Panc1 (cell line): Measurements from ENCODE around the gene KRT77. TPM values are rescaled to one million over a fixed set of nuclear protein-coding genes. Genes with fewer than 3 reads are reported as not detected.

Experiments used
- ATAC-seq: fragments of 200-7000 bp; cut with Tn5 transposase; 2 replicates; pipeline ENCODE4 v1.9.1; 2020; ENCODE audit warnings: mild to moderate bottlenecking, moderate library complexity
- BruUV-seq: library from RNA; stranded (reverse); fragments of 400-500 nt; replicated peaks from 2 replicates; lab custom pipeline; 2021; lab: Mats Ljungman, UMichigan
- CTCF ChIA-PET: fragments of 300-600 bp; sonication (Branson Sonifier 250); formaldehyde crosslinking; loops from one replicate; lab custom pipeline; 2022; ENCODE audit warnings: antibody characterized with exemption; lab: Charles Lee
- POLR2A ChIA-PET: fragments of 300-600 bp; sonication (Branson Sonifier 250); formaldehyde crosslinking; loops from one replicate; lab custom pipeline; 2022; ENCODE audit warnings: antibody characterized with exemption; lab: Charles Lee
- DNase-seq: peaks from one replicate; pipeline ENCODE4 v3.0.0-alpha.2; 2010; ENCODE audit warnings: low read depth, low spot score
- H3K27ac ChIP-seq: 2 replicates; pipeline ENCODE4 v1.5.1; 2011; ENCODE audit warnings: mild to moderate bottlenecking, low read length, inconsistent platforms
- H3K27me3 ChIP-seq: fragments of 200-500 bp; sonication (Bioruptor generic); 2 replicates; pipeline ENCODE4 v1.6.0; 2014; ENCODE audit warnings: low read length, inconsistent platforms; ENCODE audit not compliant: control insufficient read depth, insufficient read depth
- H3K36me3 ChIP-seq: fragments of 200-500 bp; sonication (Bioruptor generic); 2 replicates; pipeline ENCODE4 v1.5.1; 2014; ENCODE audit warnings: inconsistent platforms, mild to moderate bottlenecking, low read length, moderate library complexity; ENCODE audit not compliant: control insufficient read depth, insufficient read depth
- H3K4me1 ChIP-seq: 2 replicates; pipeline ENCODE4 v1.5.1; 2011; ENCODE audit warnings: inconsistent platforms, mild to moderate bottlenecking, low read length, moderate library complexity; ENCODE audit not compliant: control insufficient read depth, insufficient read depth
- H3K4me3 ChIP-seq, 2 experiments: 2 replicates each; pipeline ENCODE4 v1.5.1; 2011 to 2012; ENCODE audit warnings: low read depth in 2 of 2, low read length in 2 of 2, mild to moderate bottlenecking in 2 of 2, inconsistent platforms in 1 of 2, moderate library complexity in 1 of 2
- H3K9me3 ChIP-seq: fragments of 200-500 bp; sonication (Bioruptor generic); 2 replicates; pipeline ENCODE4 v1.5.1; 2014; ENCODE audit warnings: low read depth, mild to moderate bottlenecking, inconsistent platforms, low read length, moderate library complexity; ENCODE audit not compliant: control insufficient read depth, insufficient read depth
- POLR2AphosphoS5 ChIP-seq: IDR thresholded peaks from 2 replicates; pipeline ENCODE4 v1.6.1; 2012; ENCODE audit warnings: mild to moderate bottlenecking, low read depth, low read length, moderate library complexity
- REST ChIP-seq, 2 experiments: IDR thresholded peaks; 2 replicates each; pipeline ENCODE4 v1.6.1; 2011 to 2012; ENCODE audit warnings: low read depth in 2 of 2, control low read depth in 1 of 2, low read length in 1 of 2, mild to moderate bottlenecking in 1 of 2, moderate library complexity in 1 of 2; ENCODE audit not compliant: insufficient read depth in 1 of 2
- SIN3A ChIP-seq: IDR thresholded peaks from 2 replicates; pipeline ENCODE4 v1.6.1; 2012; ENCODE audit warnings: low read depth, mild to moderate bottlenecking, low read length, moderate library complexity, borderline replicate concordance; ENCODE audit not compliant: insufficient read depth
- TCF7L2 ChIP-seq: IDR thresholded peaks from 2 replicates; pipeline ENCODE4 v1.6.1; 2011; ENCODE audit warnings: mild to moderate bottlenecking, low read depth, low read length, inconsistent platforms
- in situ Hi-C: cut with HindIII; loops from 2 replicates; pipeline ENCODE4 v1.10.0; 2016; ENCODE audit warnings: low sequenced_read_pairs, low pct_unique_long_range_greater_than_20kb
- intact Hi-C: fragments of 100-400 bp; cut with micrococcal nuclease; formaldehyde crosslinking; loops from one replicate; pipeline ENCODE4 v1.10.0; 2022; ENCODE audit not compliant: unreplicated experiment
- total RNA-seq: library from RNA; stranded (reverse); gene quantifications from one replicate; pipeline ENCODE4 v1.2.1, GENCODE V29; 2021; ENCODE audit not compliant: unreplicated experiment
- TF ChIP-seq, protein P1 (sequence below): fragments of 450-650 bp; IDR thresholded peaks from 2 replicates; pipeline ENCODE4 v1.5.1; 2017; ENCODE audit warnings: mild to moderate bottlenecking

Gene KRT77
- total RNA-seq, 1 experiment from 2014 or later = not detected

DNA sequence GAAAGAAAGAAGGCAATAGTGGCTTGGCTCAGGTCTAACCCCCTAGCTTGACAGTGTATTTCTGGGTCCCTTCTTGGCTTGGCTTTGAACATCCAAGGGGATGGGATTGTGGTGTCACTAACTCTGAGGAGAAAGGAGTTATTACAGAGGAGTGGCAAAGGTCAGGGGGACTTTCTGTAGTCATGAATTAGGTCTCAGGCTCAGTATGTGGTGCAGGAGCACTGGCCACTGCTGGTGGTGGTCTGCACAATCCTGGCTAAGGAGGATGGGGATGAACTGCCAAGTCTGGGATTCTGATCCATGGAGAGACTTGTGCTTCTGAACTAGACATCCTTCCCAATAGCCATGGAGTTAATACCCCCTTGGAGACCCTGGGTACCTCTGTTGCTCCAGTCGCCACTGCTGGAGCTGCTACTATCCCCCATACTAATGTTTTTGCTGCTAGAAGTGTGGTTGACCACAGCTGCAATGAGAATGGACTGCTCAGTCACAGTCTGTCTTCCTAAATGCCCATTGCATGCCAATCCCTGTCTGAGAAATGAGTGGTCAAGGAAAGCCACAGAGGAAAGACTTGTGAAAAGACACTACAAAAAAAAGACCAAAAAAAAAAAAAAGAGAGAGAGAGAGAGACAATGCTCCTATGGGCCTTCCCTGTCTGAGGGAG is 41.3 kb upstream of the KRT77 start:
- no peak for ATAC-seq
- DNase-seq = no peak
- in situ Hi-C loops (no loop called here), intact Hi-C loops (no loop called here)
- Histone ChIP-seq H3K27ac (no peak overlapping the region), H3K4me1 (no peaks in the 10 kb centered on the region), H3K36me3 (no peaks in the 10 kb centered on the region), H3K4me3 (no peak overlapping the region), H3K9me3 (no peaks in the 10 kb centered on the region), H3K27me3 (peaks cover 9% of the 10 kb centered on the region; the same call in 1 of the 2 replicates)
- no TSS peak for BruUV-seq
- TF ChIP-seq TCF7L2 (no peak), REST (IDR thresholded peaks at IDR 0.05; ENCODE audit: insufficient read depth in 1 of 2, low read depth in 2 of 2, low read length in 1 of 2) (no peak), POLR2AphosphoS5 (no peak), SIN3A (no peak)
- TF ChIP-seq, protein P1, sequence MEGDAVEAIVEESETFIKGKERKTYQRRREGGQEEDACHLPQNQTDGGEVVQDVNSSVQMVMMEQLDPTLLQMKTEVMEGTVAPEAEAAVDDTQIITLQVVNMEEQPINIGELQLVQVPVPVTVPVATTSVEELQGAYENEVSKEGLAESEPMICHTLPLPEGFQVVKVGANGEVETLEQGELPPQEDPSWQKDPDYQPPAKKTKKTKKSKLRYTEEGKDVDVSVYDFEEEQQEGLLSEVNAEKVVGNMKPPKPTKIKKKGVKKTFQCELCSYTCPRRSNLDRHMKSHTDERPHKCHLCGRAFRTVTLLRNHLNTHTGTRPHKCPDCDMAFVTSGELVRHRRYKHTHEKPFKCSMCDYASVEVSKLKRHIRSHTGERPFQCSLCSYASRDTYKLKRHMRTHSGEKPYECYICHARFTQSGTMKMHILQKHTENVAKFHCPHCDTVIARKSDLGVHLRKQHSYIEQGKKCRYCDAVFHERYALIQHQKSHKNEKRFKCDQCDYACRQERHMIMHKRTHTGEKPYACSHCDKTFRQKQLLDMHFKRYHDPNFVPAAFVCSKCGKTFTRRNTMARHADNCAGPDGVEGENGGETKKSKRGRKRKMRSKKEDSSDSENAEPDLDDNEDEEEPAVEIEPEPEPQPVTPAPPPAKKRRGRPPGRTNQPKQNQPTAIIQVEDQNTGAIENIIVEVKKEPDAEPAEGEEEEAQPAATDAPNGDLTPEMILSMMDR = no peak
- CTCF ChIA-PET = no interaction called here
- POLR2A ChIA-PET = no interaction called here

- BruUV-seq = no TSS peak
- H3K4me3 ChIP-seq = no peak overlapping the region
- no peak overlapping the region for H3K27ac ChIP-seq
- DNase-seq = no peak
- TF ChIP-seq SIN3A = no peak
- TF ChIP-seq TCF7L2 = no peak
- TF ChIP-seq REST (IDR thresholded peaks at IDR 0.05; ENCODE audit: insufficient read depth in 1 of 2, low read depth in 2 of 2, low read length in 1 of 2) = no peak
- TF ChIP-seq, protein P1 = no peak; the same call in 1 of the 2 replicates
- no peak for TF ChIP-seq POLR2AphosphoS5
- ChIA-PET POLR2A (no interaction called here), CTCF (no interaction called here)
- no peak for ATAC-seq
- intact Hi-C loops = no loop called here
- no peaks in the 10 kb centered on the region for H3K4me1 ChIP-seq
- in situ Hi-C loops = no loop called here
- H3K36me3 ChIP-seq = no peaks in the 10 kb centered on the region
- H3K27me3 ChIP-seq = peaks cover 9% of the 10 kb centered on the region; the same call in 1 of the 2 replicates
- no peaks in the 10 kb centered on the region for H3K9me3 ChIP-seq
Measured at GRCh38 chr12:52742822-52743457, 39.6 kb upstream of the KRT77 start.
